ENCODE results near the gene UNC5B. TPM values are rescaled to one million over a fixed set of nuclear protein-coding genes. Genes with fewer than 3 reads are reported as not detected.

UNC5B gene
- polyA plus RNA-seq = under 1 TPM in 2 of 3 donors, not detected in 1; 0.06 to 0.34 TPM

DNA sequence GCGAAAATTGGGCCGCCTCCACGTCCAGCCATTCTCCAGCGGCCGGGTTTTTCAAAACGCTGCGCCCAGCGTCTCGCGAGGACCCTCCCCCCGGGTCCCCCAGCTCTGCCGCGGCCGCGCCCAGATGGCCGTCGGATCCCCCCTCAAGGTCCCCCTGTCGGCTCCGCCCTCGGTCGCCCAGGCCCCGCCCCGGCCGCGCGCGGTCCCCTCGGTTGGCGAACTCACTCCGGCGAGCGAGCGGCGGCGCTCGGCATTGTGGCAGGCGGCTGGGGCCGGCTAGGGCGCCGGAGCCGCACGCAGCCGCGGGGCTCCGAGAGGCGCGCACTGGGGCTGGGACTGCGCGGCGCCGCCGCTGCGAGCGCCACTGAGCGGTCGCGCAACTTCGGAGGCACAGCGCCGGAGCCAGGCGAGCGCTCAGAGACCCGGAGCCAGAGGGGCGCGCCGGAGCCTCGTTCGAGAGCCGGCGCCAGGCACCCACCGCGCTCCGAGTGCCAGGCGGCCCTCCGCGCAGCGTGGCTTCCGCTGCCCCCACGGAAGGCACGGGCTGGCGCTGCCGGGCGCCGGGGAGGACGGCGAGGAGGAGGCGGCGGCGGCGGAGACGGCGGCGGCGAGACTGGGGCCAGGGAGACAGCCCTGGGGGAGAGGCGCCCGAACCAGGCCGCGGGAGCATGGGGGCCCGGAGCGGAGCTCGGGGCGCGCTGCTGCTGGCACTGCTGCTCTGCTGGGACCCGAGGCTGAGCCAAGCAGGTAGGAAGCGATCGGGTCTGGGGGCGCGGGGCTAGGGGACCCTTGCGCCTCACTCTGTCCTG lies at the start of gene UNC5B:
Gene UNC5B, plus strand, starts transcription at position 253 of the 809 bp plus-strand sequence. Its CDS starts 416 bp downstream, at position 669.
- Mint-ChIP-seq H3K9me3 (peaks cover 0 to 2% (median 0%) of the 10 kb centered on the region in 6 donors), H3K27me3 (ENCODE audit: low read depth in 3 of 3) (peaks cover 7 to 29% (median 21%) of the 10 kb centered on the region in 3 donors), H3K4me1 (peaks cover 7 to 15% of the 10 kb centered on the region in 2 donors), H3K4me3 (peak within 1 kb of the TSS; percentile 52 to 78 (median 68)), H3K36me3 (no peaks in the 10 kb centered on the region), H3K27ac (no peak within 1 kb of the TSS)
- peak; percentile 31 to 45 (median 34) for DNase-seq

DNA sequence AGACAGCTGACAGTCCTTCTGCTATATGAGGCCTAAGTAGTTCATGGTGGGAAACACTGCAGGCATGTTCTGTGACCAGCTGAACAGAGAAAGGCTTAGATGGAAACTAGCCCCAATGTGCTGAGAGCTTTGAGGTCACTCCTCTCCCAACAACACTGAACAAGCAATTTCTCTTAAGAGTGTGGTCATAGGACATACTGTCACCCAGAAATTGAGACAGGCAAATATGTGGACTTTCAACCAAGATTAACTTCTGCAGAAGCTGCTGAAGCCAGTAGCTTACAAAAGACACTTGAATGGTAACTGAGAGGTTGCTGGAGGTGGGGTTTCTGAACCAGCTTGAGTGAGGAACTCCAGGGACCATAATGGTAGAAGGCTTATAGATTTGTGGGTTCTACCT lies 38.9 kb upstream of the UNC5B start:
- H3K36me3 Mint-ChIP-seq = no peaks in the 10 kb centered on the region
- no peaks in the 10 kb centered on the region for H3K9me3 Mint-ChIP-seq
- peaks cover 0 to 3% (median 0%) of the 10 kb centered on the region in 3 donors for H3K27me3 Mint-ChIP-seq (ENCODE audit: low read depth in 3 of 3)
- H3K27ac Mint-ChIP-seq = no peak overlapping the region
- no peak overlapping the region for H3K4me3 Mint-ChIP-seq
- no peak for DNase-seq
- no peaks in the 10 kb centered on the region for H3K4me1 Mint-ChIP-seq

DNA sequence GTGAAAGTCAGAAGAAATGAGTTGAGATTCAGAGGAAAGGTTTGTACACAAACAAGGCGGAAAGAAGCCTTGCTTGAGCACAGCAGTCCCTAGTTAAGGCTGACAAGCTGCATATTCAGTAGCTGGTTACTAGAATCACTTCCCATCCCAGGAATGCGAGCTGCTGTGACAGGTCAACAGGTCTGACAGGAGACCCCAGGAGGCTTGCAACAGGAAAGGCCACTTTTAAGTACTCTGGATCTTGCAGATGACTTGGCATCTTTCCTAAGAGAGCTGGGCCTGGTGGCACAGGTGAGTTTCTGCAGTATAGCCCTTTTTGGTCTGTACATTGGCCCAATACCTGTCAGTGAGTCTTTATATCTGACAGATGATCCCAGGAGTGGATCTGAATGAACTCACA lies 35.7 kb upstream of the UNC5B start:
- no peak overlapping the region for H3K27ac Mint-ChIP-seq
- H3K4me3 Mint-ChIP-seq = no peak overlapping the region
- H3K9me3 Mint-ChIP-seq = no peaks in the 10 kb centered on the region
- no peaks in the 10 kb centered on the region for H3K4me1 Mint-ChIP-seq
- H3K36me3 Mint-ChIP-seq = no peaks in the 10 kb centered on the region
- H3K27me3 Mint-ChIP-seq (ENCODE audit: low read depth in 3 of 3) = peaks cover 0 to 5% (median 0%) of the 10 kb centered on the region in 3 donors
- DNase-seq = no peak

DNA sequence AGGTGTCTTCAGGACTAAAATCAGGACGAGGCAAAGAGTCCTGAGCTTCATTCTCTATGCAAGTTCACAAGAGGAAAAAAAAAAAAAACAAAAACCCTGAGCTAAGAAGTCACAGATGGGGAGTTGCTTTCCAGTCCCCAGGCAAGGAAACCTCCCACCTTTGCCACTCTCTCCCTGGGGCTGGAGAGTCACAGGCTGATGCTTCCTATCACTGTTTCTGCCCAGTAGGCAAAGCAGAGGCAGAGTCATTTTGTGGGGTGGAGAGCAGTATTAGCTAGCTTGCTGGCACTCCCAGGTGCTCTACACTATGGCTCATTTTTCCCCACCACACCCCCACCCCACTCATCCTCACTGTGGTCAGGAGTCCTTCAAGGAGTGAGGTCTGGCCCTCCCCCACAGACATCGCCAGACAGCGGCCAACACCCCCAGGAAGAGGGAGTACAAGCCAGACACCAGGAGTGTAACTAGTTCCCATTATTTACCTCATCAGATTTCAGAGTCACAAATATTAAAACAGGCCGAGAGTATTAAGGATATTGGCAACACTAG lies 34.6 kb upstream of the UNC5B start:
- Mint-ChIP-seq H3K36me3 (no peaks in the 10 kb centered on the region), H3K4me3 (no peak overlapping the region), H3K4me1 (no peaks in the 10 kb centered on the region), H3K27ac (no peak overlapping the region), H3K9me3 (no peaks in the 10 kb centered on the region), H3K27me3 (ENCODE audit: low read depth in 3 of 3) (peaks cover 0 to 5% (median 1%) of the 10 kb centered on the region in 3 donors)
- no peak for DNase-seq

DNA sequence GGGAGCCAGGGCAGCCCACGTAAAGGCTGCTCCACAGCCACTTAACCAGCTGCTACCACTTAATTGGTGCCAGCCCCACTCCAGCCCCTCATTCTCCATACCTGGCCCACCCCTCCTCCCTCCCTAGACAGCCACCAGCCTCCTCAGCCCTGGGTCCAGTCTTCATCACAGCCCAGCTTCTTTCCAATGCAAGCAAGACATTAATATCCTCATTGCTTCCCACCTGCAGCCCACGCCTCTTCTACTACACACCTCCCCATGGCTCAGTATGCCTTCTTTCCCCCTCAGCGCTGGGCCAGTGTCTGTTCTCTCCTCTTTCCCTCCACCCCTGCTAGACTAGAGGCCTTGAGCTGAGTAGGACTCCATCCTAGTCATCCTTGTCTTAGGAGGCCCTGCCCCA lies 33.5 kb upstream of the UNC5B start:
- no peaks in the 10 kb centered on the region for H3K4me1 Mint-ChIP-seq
- H3K9me3 Mint-ChIP-seq = no peaks in the 10 kb centered on the region
- H3K36me3 Mint-ChIP-seq = no peaks in the 10 kb centered on the region
- H3K4me3 Mint-ChIP-seq = no peak overlapping the region
- DNase-seq = no peak
- no peak overlapping the region for H3K27ac Mint-ChIP-seq
- H3K27me3 Mint-ChIP-seq (ENCODE audit: low read depth in 3 of 3) = peaks cover 0 to 5% (median 1%) of the 10 kb centered on the region in 3 donors

DNA sequence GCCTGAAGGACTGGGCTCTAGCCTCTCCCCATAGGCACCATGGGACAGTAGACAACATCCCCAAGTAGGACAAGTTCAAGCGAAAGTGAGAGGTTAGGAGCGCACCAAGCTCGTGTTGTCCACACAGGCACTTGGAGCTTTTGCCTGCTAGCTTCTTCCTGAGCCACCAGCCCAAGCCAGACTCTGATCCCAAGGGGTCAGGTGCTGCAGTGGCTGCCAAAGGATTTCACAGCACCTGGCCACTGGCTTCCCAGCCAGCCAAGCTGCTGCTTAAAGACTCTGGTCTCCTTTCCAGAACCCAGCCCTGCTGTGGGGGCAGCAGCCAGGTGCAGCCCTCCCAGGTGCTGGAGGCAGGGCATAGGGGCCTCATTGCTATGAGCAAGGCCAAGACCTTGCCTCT lies 33.0 kb upstream of the UNC5B start:
- no peak overlapping the region for H3K27ac Mint-ChIP-seq
- no peaks in the 10 kb centered on the region for H3K36me3 Mint-ChIP-seq
- no peak for DNase-seq
- H3K4me1 Mint-ChIP-seq = no peaks in the 10 kb centered on the region
- H3K27me3 Mint-ChIP-seq (ENCODE audit: low read depth in 3 of 3) = peaks cover 0 to 3% (median 1%) of the 10 kb centered on the region in 3 donors
- no peak overlapping the region for H3K4me3 Mint-ChIP-seq
- H3K9me3 Mint-ChIP-seq = no peaks in the 10 kb centered on the region

DNA sequence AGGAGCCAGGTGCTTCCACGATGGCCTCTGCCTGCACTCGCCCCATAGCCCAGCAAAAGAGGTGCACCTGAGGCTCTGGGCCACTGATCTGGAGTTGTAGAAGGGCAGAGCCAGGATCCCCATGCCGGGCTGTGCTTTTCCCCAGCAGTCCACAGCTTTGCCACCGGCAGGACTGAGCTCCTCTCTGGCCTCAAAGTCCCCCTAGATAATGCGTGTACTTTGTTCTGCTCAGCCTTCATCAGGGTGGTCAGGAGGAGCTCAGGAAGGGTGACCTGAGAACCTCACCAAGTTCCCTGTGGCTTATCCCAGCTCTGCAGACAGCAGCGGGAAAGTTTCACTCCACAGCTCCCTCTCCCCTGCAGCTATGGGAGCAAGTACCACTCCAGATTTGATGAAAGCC lies 27.9 kb upstream of the UNC5B start:
- no peak overlapping the region for H3K4me3 Mint-ChIP-seq
- DNase-seq = no peak
- no peaks in the 10 kb centered on the region for H3K9me3 Mint-ChIP-seq
- no peak overlapping the region for H3K27ac Mint-ChIP-seq
- H3K27me3 Mint-ChIP-seq (ENCODE audit: low read depth in 3 of 3) = peaks cover 1 to 9% (median 3%) of the 10 kb centered on the region in 3 donors
- H3K4me1 Mint-ChIP-seq = no peaks in the 10 kb centered on the region
- no peaks in the 10 kb centered on the region for H3K36me3 Mint-ChIP-seq

DNA sequence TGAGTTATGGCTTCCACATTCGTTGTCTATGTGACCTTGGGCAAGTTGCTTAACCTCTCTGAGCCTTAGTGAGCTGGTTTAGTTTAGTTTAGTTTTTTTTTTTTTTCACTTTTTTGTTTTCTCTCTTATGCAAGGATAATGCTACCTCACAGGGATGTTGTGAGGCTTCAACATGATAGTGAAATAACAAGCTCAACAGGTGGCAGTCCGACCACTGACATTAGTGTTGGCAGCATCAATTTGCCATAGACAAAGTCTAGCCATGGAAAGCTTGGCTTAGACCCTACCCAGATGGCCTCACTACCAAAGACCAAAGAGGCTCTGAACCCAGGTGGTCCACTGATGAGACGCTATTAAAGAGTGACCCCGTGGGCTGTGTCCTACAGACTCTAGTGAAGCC lies 27.2 kb upstream of the UNC5B start:
- Mint-ChIP-seq H3K27ac (no peak overlapping the region), H3K36me3 (no peaks in the 10 kb centered on the region)

DNA sequence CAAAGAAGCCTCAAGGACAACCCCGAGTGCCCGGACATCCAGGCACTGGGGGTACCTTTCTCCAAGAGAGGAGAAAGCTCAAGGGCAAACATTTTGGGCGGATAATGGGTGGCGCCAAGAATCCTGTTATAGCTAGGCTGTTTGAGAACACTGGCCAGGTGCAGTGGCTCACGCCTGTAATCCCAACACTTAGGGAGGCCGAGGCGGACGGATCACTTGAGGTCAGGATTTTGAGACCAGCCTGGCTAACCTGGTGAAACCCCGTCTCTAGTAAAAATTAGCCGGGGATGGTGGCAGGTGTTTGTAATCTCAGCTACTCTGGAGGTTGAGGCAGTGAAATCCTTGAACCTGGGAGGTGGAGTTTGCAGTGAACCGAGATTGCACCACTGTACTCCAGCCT lies 25.2 kb upstream of the UNC5B start:
- no peaks in the 10 kb centered on the region for H3K36me3 Mint-ChIP-seq
- no peaks in the 10 kb centered on the region for H3K9me3 Mint-ChIP-seq
- H3K27ac Mint-ChIP-seq = no peak overlapping the region
- no peak for DNase-seq
- peaks cover 3 to 10% (median 7%) of the 10 kb centered on the region in 3 donors for H3K27me3 Mint-ChIP-seq (ENCODE audit: low read depth in 3 of 3)
- H3K4me3 Mint-ChIP-seq = no peak overlapping the region
- H3K4me1 Mint-ChIP-seq = no peaks in the 10 kb centered on the region

More for the DNA sequence above, 27.2 kb upstream of the UNC5B start:
- no peaks in the 10 kb centered on the region for H3K9me3 Mint-ChIP-seq
- no peak for DNase-seq
- peaks cover 3 to 10% (median 4%) of the 10 kb centered on the region in 3 donors for H3K27me3 Mint-ChIP-seq (ENCODE audit: low read depth in 3 of 3)
- H3K4me1 Mint-ChIP-seq = no peaks in the 10 kb centered on the region
- no peak overlapping the region for H3K4me3 Mint-ChIP-seq

DNA sequence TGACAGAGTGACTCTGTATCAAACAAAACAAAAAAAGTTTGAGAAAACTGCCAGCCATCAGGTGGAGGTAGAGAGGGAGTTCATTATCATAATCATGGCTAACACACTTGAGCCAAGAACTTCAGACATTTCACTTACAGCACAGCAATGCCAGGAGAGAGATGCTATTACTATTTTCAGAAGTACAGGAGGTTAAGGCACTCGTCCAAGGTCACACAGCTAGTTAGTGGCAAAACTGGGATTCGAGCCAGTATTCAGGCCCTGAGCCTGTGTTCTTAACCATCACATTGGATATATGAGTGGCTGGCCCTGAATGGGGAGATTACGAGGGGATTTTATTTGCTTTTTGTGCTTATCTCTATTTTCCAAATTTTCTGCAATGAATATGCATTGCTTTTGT lies 24.8 kb upstream of the UNC5B start:
- H3K9me3 Mint-ChIP-seq = no peaks in the 10 kb centered on the region
- H3K27me3 Mint-ChIP-seq (ENCODE audit: low read depth in 3 of 3) = peaks cover 3 to 10% (median 6%) of the 10 kb centered on the region in 3 donors
- no peak overlapping the region for H3K4me3 Mint-ChIP-seq
- no peaks in the 10 kb centered on the region for H3K4me1 Mint-ChIP-seq
- DNase-seq = no peak
- no peak overlapping the region for H3K27ac Mint-ChIP-seq
- no peaks in the 10 kb centered on the region for H3K36me3 Mint-ChIP-seq

DNA sequence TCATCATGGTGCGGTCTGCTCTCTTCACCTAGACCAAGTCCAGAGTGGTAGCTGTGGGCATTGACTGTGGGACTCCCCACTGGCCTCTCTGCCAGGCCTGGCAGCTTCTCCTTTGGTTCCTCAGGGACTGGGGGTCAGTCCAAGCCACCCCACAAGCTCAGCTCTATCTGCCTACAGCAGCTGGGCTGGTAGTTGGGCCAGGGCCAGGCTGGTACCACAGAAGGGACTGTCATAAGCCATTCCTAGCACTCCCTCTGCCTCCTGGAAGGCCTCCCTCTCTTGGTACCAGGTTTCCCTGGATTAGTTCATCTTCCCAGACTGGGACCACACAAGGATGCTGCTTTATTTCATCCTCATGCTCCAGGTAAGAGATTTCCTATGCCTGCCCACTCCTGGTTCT lies 24.2 kb upstream of the UNC5B start:
- Mint-ChIP-seq H3K27me3 (ENCODE audit: low read depth in 3 of 3) (peaks cover 3 to 10% (median 6%) of the 10 kb centered on the region in 3 donors), H3K27ac (no peak overlapping the region), H3K36me3 (no peaks in the 10 kb centered on the region), H3K9me3 (no peaks in the 10 kb centered on the region), H3K4me3 (no peak overlapping the region), H3K4me1 (no peaks in the 10 kb centered on the region)
- no peak for DNase-seq

DNA sequence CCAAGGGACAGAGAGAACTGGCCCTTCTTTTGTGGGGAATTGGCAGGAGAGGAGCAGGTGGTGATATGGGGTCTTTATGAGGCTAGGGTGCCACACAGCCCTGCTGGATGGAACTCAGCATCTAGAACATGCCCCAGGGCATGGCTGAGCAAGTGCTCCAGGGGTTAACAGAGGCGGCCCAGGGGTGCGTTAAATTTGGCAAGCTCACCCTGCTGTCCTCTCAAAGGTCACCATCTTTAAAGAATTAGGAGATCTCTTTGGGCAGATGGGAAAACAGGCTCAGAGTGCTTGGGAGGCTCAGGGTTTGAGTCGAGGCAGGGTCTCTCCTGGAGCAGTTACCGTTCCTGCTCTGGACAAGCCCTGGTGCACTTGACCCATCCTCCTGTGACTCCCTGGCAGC lies 21.4 kb upstream of the UNC5B start:
- Mint-ChIP-seq H3K27ac (no peak overlapping the region), H3K27me3 (ENCODE audit: low read depth in 3 of 3) (peaks cover 3 to 7% (median 6%) of the 10 kb centered on the region in 3 donors), H3K4me3 (no peak overlapping the region), H3K9me3 (peaks cover 0 to 2% (median 0%) of the 10 kb centered on the region in 6 donors), H3K36me3 (no peaks in the 10 kb centered on the region), H3K4me1 (no peaks in the 10 kb centered on the region)
- DNase-seq = no peak

DNA sequence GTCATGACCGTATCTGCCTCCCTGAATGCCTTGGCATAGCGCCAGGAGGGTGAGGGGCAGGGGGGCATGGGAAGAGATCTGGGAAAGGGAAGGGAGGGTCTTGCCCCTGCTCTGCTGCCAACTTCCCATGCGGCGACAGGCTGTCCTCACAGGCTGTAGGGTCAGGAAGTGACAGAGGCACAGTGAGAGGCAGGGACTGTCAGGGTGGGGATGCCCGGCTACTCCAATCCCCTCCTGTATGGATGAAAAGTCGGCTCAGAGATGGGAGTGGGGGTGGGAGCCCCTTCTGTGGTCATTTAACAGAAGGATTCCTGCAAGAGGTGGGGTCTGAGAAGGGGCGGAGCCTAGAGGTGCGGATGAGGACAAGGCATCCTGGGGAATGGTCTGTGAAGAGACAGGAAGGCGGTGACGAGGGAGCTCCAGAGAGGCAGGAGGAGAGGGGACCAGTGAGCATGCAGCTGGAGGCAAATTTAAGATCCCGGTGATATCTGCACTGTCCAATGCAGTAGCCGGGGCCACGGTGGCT lies 20.8 kb upstream of the UNC5B start:
- Mint-ChIP-seq H3K27me3 (ENCODE audit: low read depth in 3 of 3) (peaks cover 5 to 7% (median 6%) of the 10 kb centered on the region in 3 donors), H3K9me3 (peaks cover 0 to 2% (median 0%) of the 10 kb centered on the region in 6 donors), H3K4me3 (no peak overlapping the region), H3K36me3 (no peaks in the 10 kb centered on the region), H3K4me1 (no peaks in the 10 kb centered on the region), H3K27ac (no peak overlapping the region)
- no peak for DNase-seq

DNA sequence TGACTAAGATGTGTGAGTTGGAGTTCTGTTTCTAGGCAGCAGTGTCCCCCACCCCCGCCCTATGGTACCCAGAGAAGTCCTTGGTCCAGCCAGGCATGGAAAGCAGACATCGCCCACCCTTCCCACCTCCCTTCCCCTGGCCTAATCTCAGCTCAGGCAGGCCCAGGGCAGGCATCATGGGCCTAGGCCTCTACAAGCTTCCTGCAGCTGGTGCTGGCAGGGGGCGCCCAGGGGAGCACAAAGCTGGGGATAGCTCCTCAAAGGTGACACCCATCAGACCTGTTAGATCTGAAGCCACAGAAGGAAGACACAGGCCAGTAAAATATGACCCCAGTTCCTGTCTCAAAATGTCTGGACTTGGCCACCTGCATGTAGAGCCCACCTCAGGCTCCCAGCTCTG lies 18.9 kb upstream of the UNC5B start:
- no peak for DNase-seq
- Mint-ChIP-seq H3K27me3 (ENCODE audit: low read depth in 3 of 3) (peaks cover 3 to 6% (median 5%) of the 10 kb centered on the region in 3 donors), H3K4me1 (no peaks in the 10 kb centered on the region), H3K27ac (no peak overlapping the region), H3K4me3 (no peak overlapping the region), H3K36me3 (peaks cover 0 to 3% (median 0%) of the 10 kb centered on the region in 3 donors), H3K9me3 (peaks cover 0 to 13% (median 6%) of the 10 kb centered on the region in 6 donors)
